ENCODE data around the gene AUNIP. TPM values are rescaled to one million over a fixed set of nuclear protein-coding genes. Genes with fewer than 3 reads are reported as not detected.

AUNIP gene
- total RNA-seq, 1 experiment from 2014 or later, result 7.7 TPM

DNA sequence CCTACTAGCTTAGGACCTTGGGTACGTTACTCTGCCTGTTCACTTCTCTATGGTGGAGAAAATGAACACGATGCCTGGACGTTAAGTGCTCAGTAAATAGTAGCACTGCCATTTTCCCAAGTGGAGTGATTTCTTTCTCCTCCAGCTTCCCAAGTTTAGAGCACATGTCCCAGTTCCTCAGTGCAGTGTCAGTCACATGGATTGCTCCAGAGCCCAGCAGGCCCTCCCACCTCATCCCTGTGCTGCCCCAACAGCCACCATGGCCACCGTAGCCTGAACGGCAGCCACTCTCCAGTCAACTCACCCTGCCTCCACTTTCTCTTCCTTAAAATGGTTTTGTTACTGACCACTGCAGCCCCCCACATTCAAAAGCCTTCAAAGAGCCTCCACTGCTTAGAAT is 38.5 kb upstream of the AUNIP start:
- CTCF ChIA-PET, result no interaction called here
- Mint-ChIP-seq H3K9me3 (ENCODE audit: low read depth, unreplicated experiment) (no peaks in the 10 kb centered on the region), H3K27me3 (ENCODE audit: unreplicated experiment) (no peaks in the 10 kb centered on the region), H3K4me1 (ENCODE audit: low read depth, unreplicated experiment) (no peaks in the 10 kb centered on the region), H3K27ac (ENCODE audit: unreplicated experiment) (no peak overlapping the region), H3K36me3 (ENCODE audit: insufficient read depth, unreplicated experiment) (peaks cover 23% of the 10 kb centered on the region), H3K4me3 (ENCODE audit: low read depth, unreplicated experiment) (no peak overlapping the region)
- BruUV-seq (replicated peaks), result no TSS peak
- DNase-seq, result no peak
- TF ChIP-seq, protein P1, sequence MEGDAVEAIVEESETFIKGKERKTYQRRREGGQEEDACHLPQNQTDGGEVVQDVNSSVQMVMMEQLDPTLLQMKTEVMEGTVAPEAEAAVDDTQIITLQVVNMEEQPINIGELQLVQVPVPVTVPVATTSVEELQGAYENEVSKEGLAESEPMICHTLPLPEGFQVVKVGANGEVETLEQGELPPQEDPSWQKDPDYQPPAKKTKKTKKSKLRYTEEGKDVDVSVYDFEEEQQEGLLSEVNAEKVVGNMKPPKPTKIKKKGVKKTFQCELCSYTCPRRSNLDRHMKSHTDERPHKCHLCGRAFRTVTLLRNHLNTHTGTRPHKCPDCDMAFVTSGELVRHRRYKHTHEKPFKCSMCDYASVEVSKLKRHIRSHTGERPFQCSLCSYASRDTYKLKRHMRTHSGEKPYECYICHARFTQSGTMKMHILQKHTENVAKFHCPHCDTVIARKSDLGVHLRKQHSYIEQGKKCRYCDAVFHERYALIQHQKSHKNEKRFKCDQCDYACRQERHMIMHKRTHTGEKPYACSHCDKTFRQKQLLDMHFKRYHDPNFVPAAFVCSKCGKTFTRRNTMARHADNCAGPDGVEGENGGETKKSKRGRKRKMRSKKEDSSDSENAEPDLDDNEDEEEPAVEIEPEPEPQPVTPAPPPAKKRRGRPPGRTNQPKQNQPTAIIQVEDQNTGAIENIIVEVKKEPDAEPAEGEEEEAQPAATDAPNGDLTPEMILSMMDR (IDR thresholded peaks at IDR 0.05; ENCODE audit: unreplicated experiment), result no peak
- intact Hi-C loops (cut with micrococcal nuclease; ENCODE audit: unreplicated experiment), result loop anchor here (5.0 kb wide), 2 partner anchors 60 to 100 kb away; partner anchors contain the start of gene PAFAH2

GRCh38 chr1:25896266-25896665 is 37.0 kb upstream of the AUNIP start:
- peaks cover 24% of the 10 kb centered on the region for H3K36me3 Mint-ChIP-seq (ENCODE audit: insufficient read depth, unreplicated experiment)
- H3K9me3 Mint-ChIP-seq (ENCODE audit: low read depth, unreplicated experiment), result no peaks in the 10 kb centered on the region
- no peak for DNase-seq
- intact Hi-C loops (cut with micrococcal nuclease; ENCODE audit: unreplicated experiment), result loop anchor here (5.0 kb wide), 2 partner anchors 59 to 101 kb away; partner anchors contain the start of gene PAFAH2
- H3K27ac Mint-ChIP-seq (ENCODE audit: unreplicated experiment), result no peak overlapping the region
- no peaks in the 10 kb centered on the region for H3K4me1 Mint-ChIP-seq (ENCODE audit: low read depth, unreplicated experiment)
- BruUV-seq (replicated peaks), result no TSS peak
- no peaks in the 10 kb centered on the region for H3K27me3 Mint-ChIP-seq (ENCODE audit: unreplicated experiment)
- no peak overlapping the region for H3K4me3 Mint-ChIP-seq (ENCODE audit: low read depth, unreplicated experiment)
- TF ChIP-seq, protein P1 (IDR thresholded peaks at IDR 0.05; ENCODE audit: unreplicated experiment), result no peak
- CTCF ChIA-PET, result interaction anchor here (1.2 to 1.5 kb wide), 2 partner anchors 9 to 21 kb away, joined by 9 to 10 read pairs; partner anchors contain the start of gene PAQR7

DNA sequence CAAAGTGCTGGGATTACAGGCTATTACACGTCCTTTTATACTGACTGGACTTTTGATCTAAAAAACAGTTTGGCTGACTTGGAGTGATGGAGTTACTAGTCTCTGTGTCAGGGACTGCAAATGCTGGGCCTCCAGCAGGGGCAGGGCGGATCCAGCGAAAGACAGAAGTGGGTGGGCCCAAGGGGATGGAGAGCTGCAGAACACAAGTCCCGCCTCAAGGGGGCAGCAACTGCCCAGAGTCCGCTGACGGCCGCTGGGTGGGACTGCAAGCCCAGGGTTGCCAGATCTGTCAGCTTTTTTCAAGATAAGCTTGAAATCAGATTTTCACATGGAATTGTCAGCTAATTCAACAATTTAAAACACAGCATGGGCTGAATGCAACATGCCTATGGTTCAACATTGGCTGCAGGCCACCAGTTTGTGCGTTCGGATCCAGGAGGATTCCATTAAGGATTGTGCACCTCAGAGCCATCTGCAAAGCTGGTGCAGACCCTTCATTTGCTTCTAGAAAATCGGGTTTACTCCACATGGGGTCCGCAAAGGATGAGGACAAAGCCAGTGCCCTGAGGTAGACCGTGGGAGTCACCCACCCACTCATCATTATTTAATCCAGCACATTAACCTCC is 36.2 kb upstream of the AUNIP start:
- no TSS peak for BruUV-seq (replicated peaks)
- CTCF ChIA-PET, result interaction anchor here (0.7 to 1.5 kb wide), 9 partner anchors 10 to 250 kb away, joined by 3 to 22 read pairs (median 8); partner anchors contain the start of genes PAFAH2 and PAQR7
- peak; percentile 89 for DNase-seq
- no peaks in the 10 kb centered on the region for H3K9me3 Mint-ChIP-seq (ENCODE audit: low read depth, unreplicated experiment)
- no peaks in the 10 kb centered on the region for H3K27me3 Mint-ChIP-seq (ENCODE audit: unreplicated experiment)
- peaks cover 3% of the 10 kb centered on the region for H3K4me1 Mint-ChIP-seq (ENCODE audit: low read depth, unreplicated experiment)
- H3K36me3 Mint-ChIP-seq (ENCODE audit: insufficient read depth, unreplicated experiment), result peaks cover 23% of the 10 kb centered on the region
- TF ChIP-seq, protein P1 (IDR thresholded peaks at IDR 0.05; ENCODE audit: unreplicated experiment), result peak; percentile 85
- H3K4me3 Mint-ChIP-seq (ENCODE audit: low read depth, unreplicated experiment), result no peak overlapping the region
- no peak overlapping the region for H3K27ac Mint-ChIP-seq (ENCODE audit: unreplicated experiment)
- intact Hi-C loops (cut with micrococcal nuclease; ENCODE audit: unreplicated experiment), result loop anchor here (5.0 kb wide), 2 partner anchors 58 to 102 kb away; partner anchors contain the start of gene PAFAH2

- Mint-ChIP-seq H3K36me3 (ENCODE audit: insufficient read depth, unreplicated experiment) (peaks cover 23% of the 10 kb centered on the region), H3K4me1 (ENCODE audit: low read depth, unreplicated experiment) (peaks cover 24% of the 10 kb centered on the region), H3K4me3 (ENCODE audit: low read depth, unreplicated experiment) (no peak overlapping the region), H3K27ac (ENCODE audit: unreplicated experiment) (no peak overlapping the region), H3K9me3 (ENCODE audit: low read depth, unreplicated experiment) (no peaks in the 10 kb centered on the region), H3K27me3 (ENCODE audit: unreplicated experiment) (no peaks in the 10 kb centered on the region)
- no peak for DNase-seq
- no TSS peak for BruUV-seq (replicated peaks)
- CTCF ChIA-PET, result interaction anchor here (1.0 to 1.5 kb wide), 3 partner anchors 10 to 105 kb away, joined by 3 to 4 read pairs (median 4); partner anchors contain the start of gene PAFAH2
- TF ChIP-seq, protein P1 (IDR thresholded peaks at IDR 0.05; ENCODE audit: unreplicated experiment), result no peak
- intact Hi-C loops (cut with micrococcal nuclease; ENCODE audit: unreplicated experiment), result no loop called here
Measured at GRCh38 chr1:25893116-25893515, 33.9 kb upstream of the AUNIP start.
